Endodermal cell (in vitro differentiated cells): Measurements from ENCODE around the gene DIPK1A. TPM values are rescaled to one million over a fixed set of nuclear protein-coding genes. Genes with fewer than 3 reads are reported as not detected.

Experiments used
- DNase-seq: peaks from one replicate; pipeline ENCODE4 v3.0.0-alpha.2; 2017
- H3K27ac ChIP-seq: 2 replicates; pipeline ENCODE4 v1.5.1; 2013; ENCODE audit warnings: mild to moderate bottlenecking, low read depth, low read length, moderate library complexity
- H3K27me3 ChIP-seq: 2 replicates; pipeline ENCODE4 v1.6.1; 2013; ENCODE audit warnings: mild to moderate bottlenecking, low read length, moderate library complexity; ENCODE audit not compliant: insufficient read depth, control insufficient read depth, poor library complexity, severe bottlenecking
- H3K36me3 ChIP-seq: 2 replicates; pipeline ENCODE4 v1.7.0; 2013; ENCODE audit warnings: mild to moderate bottlenecking, low read length, moderate library complexity; ENCODE audit not compliant: control insufficient read depth, insufficient read depth
- H3K4me1 ChIP-seq: one replicate; pipeline ENCODE4 v1.7.0; 2013; ENCODE audit warnings: low read length; ENCODE audit not compliant: control insufficient read depth, insufficient read depth
- H3K4me3 ChIP-seq: 2 replicates; pipeline ENCODE4 v1.5.1; 2013; ENCODE audit warnings: mild to moderate bottlenecking, low read length, moderate library complexity
- H3K9ac ChIP-seq: 2 replicates; pipeline ENCODE4 v1.6.1; 2013; ENCODE audit warnings: mild to moderate bottlenecking, low read length, moderate library complexity; ENCODE audit not compliant: poor library complexity, severe bottlenecking; ENCODE audit errors: extremely low read depth
- H3K9me3 ChIP-seq: 2 replicates; pipeline ENCODE4 v1.6.1; 2013; ENCODE audit warnings: mild to moderate bottlenecking, low read length, moderate library complexity; ENCODE audit not compliant: control insufficient read depth
- H3K27ac Mint-ChIP-seq: 2 replicates; pipeline ENCODE4 v1.8.0; 2020; ENCODE audit warnings: mixed read lengths
- H3K27me3 Mint-ChIP-seq: 2 replicates; pipeline ENCODE4 v1.8.0; 2021; ENCODE audit warnings: mild to moderate bottlenecking, mixed read lengths; ENCODE audit not compliant: insufficient read depth
- H3K36me3 Mint-ChIP-seq: 2 replicates; pipeline ENCODE4 v1.8.0; 2020; ENCODE audit warnings: low read depth, mixed read lengths
- H3K4me1 Mint-ChIP-seq: 2 replicates; pipeline ENCODE4 v1.8.0; 2020; ENCODE audit warnings: mixed read lengths
- H3K4me3 Mint-ChIP-seq: 2 replicates; pipeline ENCODE4 v1.8.0; 2020; ENCODE audit warnings: mild to moderate bottlenecking, moderate library complexity, mixed read lengths
- H3K9me3 Mint-ChIP-seq: 2 replicates; pipeline ENCODE4 v1.8.0; 2020; ENCODE audit warnings: mild to moderate bottlenecking, mixed read lengths
- CTCF ChIP-seq: fragments of 200-600 bp; sonication (generic); conservative IDR thresholded peaks from 2 replicates; pipeline ENCODE4 v1.5.0; 2021; ENCODE audit warnings: antibody characterized with exemption, mild to moderate bottlenecking
- WGBS, 2 experiments: methylation state at CpG; one replicate each; pipeline versions ENCODE4 v1.1.5 to v1.1.7; 2013; ENCODE audit warnings: missing lambda C conversion rate in 2 of 2, mixed read lengths in 1 of 2; ENCODE audit not compliant: insufficient coverage in 1 of 2, insufficient read length in 1 of 2; 5-methylcytosine and 5-hydroxymethylcytosine counted together
- total RNA-seq, 2 donors: library from RNA; stranded (reverse); fragmentation: NEBNext Ultra II Directional in 1 of 2; extraction: Animal tissue kit (Norgen Biotek cat#: 25700) in 1 of 2; gene quantifications; 2 replicates in 1 of 2; 3 replicates in 1 of 2; pipeline ENCODE4 v1.2.1, GENCODE V29; 2021

The DIPK1A gene
- total RNA-seq, 2 donors from 2014 or later, result 4.0 to 6.6 TPM

GRCh38 chr1:92859400-92860039, 101.7 kb downstream of the DIPK1A start:
- TF ChIP-seq CTCF, result no peak
- no peaks in the 10 kb centered on the region for H3K27me3 ChIP-seq
- no peak for DNase-seq
- no peaks in the 10 kb centered on the region for H3K4me1 ChIP-seq
- H3K36me3 ChIP-seq, result no peaks in the 10 kb centered on the region
- no peak overlapping the region for H3K4me3 ChIP-seq
- no peak overlapping the region for H3K4me3 Mint-ChIP-seq
- no peaks in the 10 kb centered on the region for H3K36me3 Mint-ChIP-seq
- H3K27me3 Mint-ChIP-seq, result no peaks in the 10 kb centered on the region
- H3K9ac ChIP-seq, result no peak overlapping the region
- H3K9me3 Mint-ChIP-seq, result no peaks in the 10 kb centered on the region
- H3K27ac Mint-ChIP-seq, result no peak overlapping the region
- no peaks in the 10 kb centered on the region for H3K9me3 ChIP-seq
- H3K27ac ChIP-seq, result no peak overlapping the region
- H3K4me1 Mint-ChIP-seq, result no peaks in the 10 kb centered on the region
- 90 to 95% methylated on average over 3 to 6 of the region's 7 CpGs for WGBS, 2 experiments

- H3K36me3 Mint-ChIP-seq, result no peaks in the 10 kb centered on the region
- H3K9ac ChIP-seq, result no peak overlapping the region
- no peak overlapping the region for H3K4me3 Mint-ChIP-seq
- no peak overlapping the region for H3K4me3 ChIP-seq
- TF ChIP-seq CTCF, result peak; percentile 99
- H3K36me3 ChIP-seq, result no peaks in the 10 kb centered on the region
- H3K27me3 Mint-ChIP-seq, result no peaks in the 10 kb centered on the region
- H3K4me1 ChIP-seq, result no peaks in the 10 kb centered on the region
- WGBS, 2 experiments, result 65% methylated on average over 10 to 12 of the region's 13 CpGs
- H3K27me3 ChIP-seq, result no peaks in the 10 kb centered on the region
- H3K27ac Mint-ChIP-seq, result no peak overlapping the region
- no peaks in the 10 kb centered on the region for H3K9me3 Mint-ChIP-seq
- H3K9me3 ChIP-seq, result no peaks in the 10 kb centered on the region
- H3K27ac ChIP-seq, result no peak overlapping the region
- DNase-seq, result peak; percentile 75
- no peaks in the 10 kb centered on the region for H3K4me1 Mint-ChIP-seq
Measured at GRCh38 chr1:92858564-92859399, 102.5 kb downstream of the DIPK1A start.

- H3K36me3 ChIP-seq, result no peaks in the 10 kb centered on the region
- H3K27me3 ChIP-seq, result no peaks in the 10 kb centered on the region
- H3K4me1 ChIP-seq, result no peaks in the 10 kb centered on the region
- Mint-ChIP-seq H3K9me3 (no peaks in the 10 kb centered on the region), H3K4me1 (no peaks in the 10 kb centered on the region), H3K4me3 (no peak overlapping the region), H3K27me3 (no peaks in the 10 kb centered on the region), H3K27ac (no peak overlapping the region), H3K36me3 (no peaks in the 10 kb centered on the region)
- H3K4me3 ChIP-seq, result no peak overlapping the region
- H3K9me3 ChIP-seq, result no peaks in the 10 kb centered on the region
- DNase-seq, result no peak
- no peak overlapping the region for H3K27ac ChIP-seq
- WGBS, 2 experiments, result 82 to 91% methylated on average over 3 to 5 of the region's 5 CpGs
- no peak overlapping the region for H3K9ac ChIP-seq
- no peak for TF ChIP-seq CTCF
Measured at GRCh38 chr1:92857817-92858216, 103.4 kb downstream of the DIPK1A start.
